Fibroblast of skin of left quadriceps (primary cell): ENCODE results near the gene ATP1A3.
"Not testable (repeated sequence)": the region's sequence is repeated elsewhere in the genome, so short reads cannot be mapped to it uniquely, and the experiment has no call there.

Experiments
- DNase-seq, 2 experiments: peaks; one replicate each; pipeline ENCODE4 v3.0.0-alpha.2; 2013; ENCODE audit warnings: low read depth in 2 of 2

Gene ATP1A3

GRCh38 chr19:41945135-41945766, 48.8 kb downstream of the ATP1A3 start:
- no peak for DNase-seq

DNA sequence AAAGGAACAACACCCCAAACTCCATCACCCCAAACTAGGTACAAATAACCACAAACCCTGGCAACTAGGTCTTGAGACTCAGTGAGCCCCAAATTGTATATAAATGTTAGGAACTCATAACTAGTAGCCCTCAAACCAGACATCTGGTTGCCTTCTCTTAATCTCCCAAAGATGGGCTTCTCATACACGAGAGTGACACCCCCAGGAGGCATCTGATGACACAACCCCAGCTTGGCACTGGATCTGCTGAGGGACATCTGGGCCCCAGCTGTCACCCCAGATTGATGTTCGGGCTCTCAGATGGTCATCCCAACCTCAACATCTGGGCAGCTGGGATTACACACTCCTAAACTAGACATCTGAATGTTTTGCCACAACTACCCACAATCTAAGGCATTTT, 49.7 kb downstream of the ATP1A3 start:
- DNase-seq: no peak

DNA sequence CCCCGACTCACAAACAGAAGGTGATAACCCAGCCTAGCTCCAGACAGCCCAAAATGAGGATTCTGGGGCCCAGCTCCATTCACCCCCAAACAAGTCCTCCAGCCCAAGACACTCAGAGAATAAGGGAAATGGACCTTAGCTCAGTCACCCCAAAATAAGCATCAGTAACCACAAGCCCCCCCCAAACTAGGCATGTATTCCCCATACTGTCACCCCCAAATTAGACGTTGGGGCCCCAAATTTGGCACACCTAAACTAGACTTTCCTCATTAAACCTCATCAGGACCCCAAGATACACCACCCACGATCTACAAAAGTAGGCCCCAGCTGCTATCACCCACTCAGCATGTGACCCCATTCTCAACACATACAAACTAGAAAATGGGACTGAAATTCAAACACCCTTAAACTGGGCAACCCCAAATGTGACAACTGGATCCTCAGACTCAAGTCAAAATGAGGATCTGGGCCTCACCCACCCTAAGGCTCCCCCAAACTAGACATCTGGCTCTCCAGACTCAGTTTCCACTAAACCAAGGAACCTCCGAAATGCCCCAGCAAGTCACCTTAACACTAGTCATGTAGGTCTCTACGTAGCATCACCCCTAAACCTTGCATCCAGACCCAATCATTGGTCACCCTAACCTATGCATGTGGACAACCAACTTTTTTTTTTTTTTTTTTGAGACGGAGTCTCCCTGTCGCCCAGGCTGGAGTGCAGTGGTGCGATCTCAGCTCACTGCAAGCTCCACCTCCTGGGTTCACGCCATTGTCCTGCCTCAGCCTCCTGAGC, 52.4 kb downstream of the ATP1A3 start:
- DNase-seq: no peak

- no peak for DNase-seq
Measured at GRCh38 chr19:41940731-41941409, 53.2 kb downstream of the ATP1A3 start.

GRCh38 chr19:41939861-41940730, 53.9 kb downstream of the ATP1A3 start:
- no peak for DNase-seq

DNA sequence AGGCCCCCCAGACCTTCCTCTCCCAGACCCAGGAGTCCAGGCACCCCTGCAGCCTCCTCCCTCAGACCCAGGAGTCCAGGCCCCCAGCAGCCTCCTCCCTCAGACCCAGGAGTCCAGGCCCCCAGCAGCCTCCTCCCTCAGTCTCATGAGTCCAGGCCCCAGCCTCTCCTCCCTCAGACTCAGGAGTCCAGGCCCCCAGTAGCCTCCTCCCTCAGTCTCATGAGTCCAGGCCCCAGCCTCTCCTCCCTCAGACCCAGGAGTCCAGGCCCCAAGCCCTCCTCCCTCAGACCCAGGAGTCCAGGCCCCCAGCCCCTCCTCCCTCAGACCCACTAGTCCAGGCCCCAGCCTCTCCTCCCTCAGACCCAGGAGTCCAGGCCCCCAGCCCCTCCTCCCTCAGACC, 54.8 kb downstream of the ATP1A3 start:
- not testable (repeated sequence) for DNase-seq

DNA sequence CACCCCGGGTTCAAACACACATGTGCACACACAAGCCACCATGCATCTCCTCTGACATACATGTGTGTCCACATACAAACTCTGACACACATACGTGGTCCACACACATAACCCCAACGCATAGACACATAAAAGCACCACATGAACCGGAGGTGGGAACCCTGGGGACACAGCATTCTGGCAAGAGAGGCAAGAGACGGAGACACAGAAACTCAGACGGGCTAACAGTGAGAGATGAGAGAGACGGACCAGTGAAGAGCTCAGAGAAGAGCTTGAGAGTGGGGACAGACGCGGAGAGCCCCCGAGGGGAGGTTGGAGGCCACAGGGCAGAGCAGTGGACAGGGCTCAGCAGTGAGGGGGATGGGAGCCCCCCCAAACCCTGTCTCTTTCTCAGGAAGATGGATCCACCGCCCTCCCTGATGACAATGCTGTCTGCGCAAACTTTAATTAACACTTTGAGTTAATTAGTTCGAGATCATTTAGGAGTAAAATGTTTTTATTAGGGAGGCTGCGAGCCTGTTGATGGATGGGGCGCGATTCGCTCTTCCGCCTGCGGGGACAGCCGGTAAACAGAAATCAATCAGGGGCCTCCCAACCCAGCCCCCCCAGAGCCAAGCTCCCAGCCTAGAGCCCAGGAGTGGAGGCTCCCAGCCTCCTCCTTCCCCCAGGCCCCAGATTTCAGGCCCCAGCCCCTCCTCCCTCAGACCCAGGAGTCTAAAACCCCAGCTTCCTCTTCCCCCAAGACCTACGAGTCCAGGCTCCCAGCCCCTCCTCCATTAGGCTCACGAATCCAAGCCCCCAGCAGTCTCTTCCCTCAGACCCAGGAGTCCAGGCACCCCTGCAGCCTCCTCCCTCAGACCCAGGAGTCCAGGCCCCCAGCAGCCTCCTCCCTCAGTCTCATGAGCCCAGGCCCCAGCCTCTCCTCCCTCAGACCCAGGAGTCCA, 56.2 kb downstream of the ATP1A3 start:
- DNase-seq: no peak

DNA sequence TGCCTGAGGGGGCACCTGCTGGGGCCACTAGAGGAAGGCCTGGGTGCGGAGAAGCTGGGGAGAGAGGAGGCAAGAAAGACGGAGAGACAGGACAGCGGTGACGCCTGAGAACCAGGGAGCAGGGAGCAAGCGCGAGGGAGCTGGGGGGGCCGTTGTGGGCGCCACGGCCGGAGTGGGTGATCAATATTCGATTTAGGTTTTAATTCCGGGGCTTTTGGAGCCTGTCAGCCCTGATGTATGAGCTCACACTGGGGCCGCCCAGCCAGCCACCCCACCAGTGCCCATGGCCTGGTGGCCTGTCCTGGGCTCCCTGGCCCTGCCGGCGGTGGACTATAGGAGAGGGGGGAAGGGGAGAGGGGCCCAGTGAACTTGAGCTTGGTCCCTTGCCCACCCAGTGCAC, 57.1 kb downstream of the ATP1A3 start:
- no peak for DNase-seq

GRCh38 chr19:41936416-41936850, 57.6 kb downstream of the ATP1A3 start:
- no peak for DNase-seq

- no peak for DNase-seq
Measured at GRCh38 chr19:41935760-41936415, 58.1 kb downstream of the ATP1A3 start.

DNA sequence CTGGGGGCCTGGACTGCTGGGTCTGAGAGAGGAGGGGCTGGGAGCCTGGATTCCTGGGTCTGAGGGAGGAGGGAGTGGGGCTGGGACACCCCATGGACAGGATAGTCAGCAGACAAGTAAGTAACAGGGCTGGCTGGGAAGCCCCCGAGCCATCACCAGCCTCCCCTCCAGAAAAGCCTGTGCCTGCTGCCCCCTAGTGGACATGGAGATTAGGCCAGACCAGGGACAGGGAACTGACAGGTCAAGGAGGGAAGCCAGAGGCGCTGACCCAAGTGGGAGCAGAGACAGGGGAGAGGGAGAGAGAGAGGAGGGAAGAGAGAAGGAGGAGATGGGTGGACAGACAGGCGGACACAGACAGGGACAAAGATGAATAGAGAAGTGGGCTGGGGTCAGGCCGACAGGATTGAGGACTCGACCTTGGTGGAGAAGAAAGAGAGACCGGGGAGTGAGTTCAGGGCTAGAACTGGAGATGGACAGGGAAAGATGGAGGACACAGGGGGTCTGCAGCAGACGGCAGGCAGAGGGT, 59.1 kb downstream of the ATP1A3 start:
- peak; percentile 10 to 21 for DNase-seq

DNA sequence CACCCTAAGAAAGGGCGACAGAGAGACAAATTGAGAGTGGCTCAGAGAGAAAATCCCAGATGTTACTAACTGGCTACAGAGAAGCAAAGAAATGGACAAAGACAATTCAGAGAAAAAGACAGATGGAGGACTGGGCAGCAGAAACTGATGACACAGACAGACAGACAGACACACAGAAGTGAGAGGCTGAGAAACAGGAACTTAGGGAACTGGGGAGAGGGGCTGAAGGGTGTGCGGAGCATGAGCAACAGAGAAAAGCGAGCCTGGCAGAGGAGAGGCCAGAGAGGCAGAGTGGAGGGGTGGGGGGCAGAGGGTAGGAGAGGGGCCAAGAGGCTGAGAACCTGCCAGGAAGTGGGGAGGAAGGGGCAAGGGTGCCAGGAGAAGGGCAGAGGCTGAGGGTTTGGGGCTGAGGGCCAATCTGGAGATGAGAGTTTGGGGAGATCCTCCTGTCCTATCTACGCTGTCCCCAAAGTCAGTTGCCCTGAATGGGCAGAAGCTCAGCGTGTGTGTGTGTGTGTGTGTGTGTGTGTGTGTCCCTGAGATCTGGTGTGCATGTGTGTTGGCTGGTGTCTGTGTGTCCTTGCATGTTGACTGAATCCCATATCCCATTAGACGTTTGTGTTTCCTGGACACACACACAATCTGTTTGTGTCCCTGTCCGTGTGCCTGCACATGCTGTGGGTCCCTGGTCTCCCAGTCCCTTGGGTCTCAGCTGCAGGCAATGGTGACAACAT, 60.2 kb downstream of the ATP1A3 start:
- DNase-seq: no peak

DNA sequence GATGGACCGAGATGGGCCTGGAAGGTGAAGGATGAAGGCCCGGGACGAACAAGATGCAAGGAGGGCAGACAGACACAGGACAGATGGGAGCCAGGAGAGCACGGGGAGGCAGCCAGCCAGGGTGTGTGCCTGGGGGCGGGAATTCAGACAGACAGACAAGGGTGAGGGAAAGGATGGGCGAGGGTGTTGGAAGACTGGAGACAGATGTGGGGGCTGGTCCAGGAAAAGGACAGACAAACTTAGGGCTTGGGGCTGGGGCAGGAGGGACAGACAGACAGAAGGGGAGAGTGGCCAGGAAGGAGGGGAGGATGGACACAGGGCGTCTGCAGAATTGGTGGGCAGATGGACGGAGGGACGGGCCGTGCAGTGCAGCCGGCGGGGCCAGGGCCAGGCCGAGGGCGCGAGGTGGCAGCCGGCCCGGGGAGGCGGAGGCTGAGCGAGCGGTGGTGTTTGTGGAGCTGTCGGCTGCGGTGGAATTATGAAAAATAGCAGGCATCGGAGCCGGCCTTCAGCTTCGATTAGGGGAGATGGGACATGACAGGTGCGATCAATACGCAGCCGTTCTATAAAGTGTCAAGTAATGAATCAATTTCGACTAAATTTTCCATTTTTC, 61.2 kb downstream of the ATP1A3 start:
- no peak for DNase-seq

DNA sequence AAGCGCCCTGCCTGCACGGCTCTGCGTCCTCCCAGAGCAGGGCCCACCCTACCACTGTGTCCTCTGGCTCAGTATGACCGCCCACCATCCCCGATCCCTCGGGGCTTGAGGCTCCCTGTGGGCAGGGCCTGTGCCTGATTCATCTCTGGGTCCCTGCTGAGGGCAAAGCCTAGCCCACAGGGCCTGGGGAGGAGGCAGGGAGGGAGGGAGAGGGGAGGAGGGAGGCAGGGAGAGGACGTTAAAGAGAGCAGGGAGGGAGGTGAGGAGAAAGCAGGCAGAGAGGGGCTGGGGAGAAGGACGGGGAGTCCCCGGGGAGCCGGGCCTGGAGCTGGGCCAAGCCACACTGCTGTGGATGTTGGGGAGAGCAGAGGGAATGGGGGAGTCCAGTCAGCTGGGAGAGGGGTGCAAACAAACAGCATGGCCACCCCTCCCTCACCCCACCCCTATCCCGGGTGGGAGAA, 61.7 kb downstream of the ATP1A3 start:
- DNase-seq: no peak

DNA sequence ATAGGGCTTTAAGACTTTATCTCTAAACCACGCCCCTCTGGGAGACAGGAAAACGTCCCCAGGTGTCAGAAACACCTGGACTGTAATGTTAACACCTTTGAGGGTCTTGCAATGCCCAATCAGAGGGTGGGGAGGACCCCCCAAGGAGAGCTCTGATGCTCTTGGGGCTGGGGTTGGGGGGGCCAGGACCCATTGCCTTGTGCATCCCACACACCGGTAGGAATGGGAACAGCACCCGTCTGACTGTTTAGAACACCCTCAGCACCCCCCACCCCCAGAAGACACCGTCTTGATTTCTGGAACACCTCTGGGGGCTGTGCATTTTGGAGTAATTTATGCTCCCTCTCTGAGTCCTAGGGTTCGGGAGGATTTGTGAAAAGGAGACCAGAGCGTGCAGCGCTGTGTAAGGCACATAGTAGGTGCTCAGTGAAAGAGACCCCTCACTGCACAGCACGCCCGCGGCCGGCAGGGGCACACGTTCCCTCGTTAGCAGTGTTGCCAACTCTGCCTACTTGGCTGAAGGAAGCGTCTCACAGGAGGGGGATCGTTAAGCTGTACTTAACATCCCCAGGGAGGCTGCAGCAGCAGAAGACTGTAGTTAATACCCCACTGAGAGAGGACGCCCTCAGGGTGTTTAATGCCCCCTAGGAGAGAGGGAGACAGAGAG, 63.0 kb downstream of the ATP1A3 start:
- DNase-seq: no peak

- no peak for DNase-seq
Measured at GRCh38 chr19:41930322-41930722, 63.7 kb downstream of the ATP1A3 start.

- DNase-seq: no peak
Measured at GRCh38 chr19:41929536-41930071, 64.4 kb downstream of the ATP1A3 start.
